Measurements from ENCODE around the gene ADAMTS2. TPM values are rescaled to one million over a fixed set of nuclear protein-coding genes. Genes with fewer than 3 reads are reported as not detected.
"Not testable (repeated sequence)": the region's sequence is repeated elsewhere in the genome, so short reads cannot be mapped to it uniquely, and the experiment has no call there.

Gene ADAMTS2
- total RNA-seq, 2 experiments from 2014 or later = not detected

DNA sequence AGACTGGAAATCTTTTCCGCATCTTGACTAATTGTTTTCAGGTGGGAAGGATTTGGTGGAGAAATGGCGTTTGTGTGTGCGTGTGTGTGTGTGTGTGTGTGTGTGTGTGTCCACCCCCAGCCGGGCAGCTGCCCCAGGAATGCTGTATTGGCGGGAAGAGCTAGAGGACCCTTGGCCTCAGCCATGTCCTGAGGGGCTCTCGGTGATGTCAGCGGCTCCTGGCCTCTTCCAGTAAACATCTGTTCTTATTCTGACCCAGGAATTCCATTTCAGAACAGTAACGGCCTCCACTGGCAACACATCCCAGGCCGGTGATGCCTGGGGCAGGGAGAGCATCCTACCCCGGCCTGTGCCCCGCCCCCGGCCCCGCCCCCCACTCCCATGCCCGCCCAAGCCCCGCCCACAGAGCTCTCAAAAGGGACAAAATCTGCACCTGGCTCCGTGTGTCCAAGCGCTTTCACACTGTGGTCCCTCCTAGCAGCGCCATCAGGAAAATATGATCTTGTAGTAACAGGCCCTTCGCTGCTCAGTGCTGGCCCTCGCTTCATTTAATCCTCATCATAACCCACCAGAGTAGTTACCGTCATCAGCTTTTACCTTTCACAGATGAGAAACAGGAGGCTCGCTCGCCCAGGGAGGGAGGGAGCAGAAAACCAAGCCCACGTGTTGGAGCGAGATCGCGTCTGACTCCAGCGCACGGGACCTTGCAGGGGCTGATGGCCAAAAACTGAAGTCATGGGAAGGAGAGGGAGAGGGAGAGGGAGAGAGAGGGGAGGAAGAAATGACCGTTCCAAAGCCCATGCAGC, 18.9 kb downstream of the ADAMTS2 start:
- no peak overlapping the region for H3K27ac ChIP-seq (ENCODE audit: low read depth in 1 of 2, low read length in 2 of 2)
- Mint-ChIP-seq H3K9me3 (no peaks in the 10 kb centered on the region), H3K27me3 (peaks cover 38% of the 10 kb centered on the region), H3K4me1 (ENCODE audit: low read depth) (no peaks in the 10 kb centered on the region), H3K27ac (no peak overlapping the region), H3K36me3 (ENCODE audit: low read depth) (no peaks in the 10 kb centered on the region), H3K4me3 (no peak overlapping the region)
- ATAC-seq (ENCODE audit: poor library complexity) (no peak), DNase-seq (no peak)
- no peaks in the 10 kb centered on the region for H3K36me3 ChIP-seq (ENCODE audit: insufficient read depth, low read length)
- ChIA-PET POLR2A (no interaction called here), CTCF (no interaction called here)
- H3K4me1 ChIP-seq (ENCODE audit: insufficient read depth, low read length) = no peaks in the 10 kb centered on the region
- no peak for TF ChIP-seq CTCF (IDR thresholded peaks at IDR 0.05)
- H3K27me3 ChIP-seq (ENCODE audit: control insufficient read depth in 1 of 2, insufficient read depth in 2 of 2, low read length in 2 of 2) = peaks cover 0 to 5% of the 10 kb centered on the region in 2 experiments
- no peak overlapping the region for H3K4me3 ChIP-seq (ENCODE audit: low read length)
- peaks cover 0 to 7% of the 10 kb centered on the region in 2 experiments for H3K9me3 ChIP-seq (ENCODE audit: control insufficient read depth in 1 of 2, insufficient read depth in 1 of 2, low read length in 2 of 2)
- intact Hi-C loops (cut with DNase I, micrococcal nuclease) = no loop called here

DNA sequence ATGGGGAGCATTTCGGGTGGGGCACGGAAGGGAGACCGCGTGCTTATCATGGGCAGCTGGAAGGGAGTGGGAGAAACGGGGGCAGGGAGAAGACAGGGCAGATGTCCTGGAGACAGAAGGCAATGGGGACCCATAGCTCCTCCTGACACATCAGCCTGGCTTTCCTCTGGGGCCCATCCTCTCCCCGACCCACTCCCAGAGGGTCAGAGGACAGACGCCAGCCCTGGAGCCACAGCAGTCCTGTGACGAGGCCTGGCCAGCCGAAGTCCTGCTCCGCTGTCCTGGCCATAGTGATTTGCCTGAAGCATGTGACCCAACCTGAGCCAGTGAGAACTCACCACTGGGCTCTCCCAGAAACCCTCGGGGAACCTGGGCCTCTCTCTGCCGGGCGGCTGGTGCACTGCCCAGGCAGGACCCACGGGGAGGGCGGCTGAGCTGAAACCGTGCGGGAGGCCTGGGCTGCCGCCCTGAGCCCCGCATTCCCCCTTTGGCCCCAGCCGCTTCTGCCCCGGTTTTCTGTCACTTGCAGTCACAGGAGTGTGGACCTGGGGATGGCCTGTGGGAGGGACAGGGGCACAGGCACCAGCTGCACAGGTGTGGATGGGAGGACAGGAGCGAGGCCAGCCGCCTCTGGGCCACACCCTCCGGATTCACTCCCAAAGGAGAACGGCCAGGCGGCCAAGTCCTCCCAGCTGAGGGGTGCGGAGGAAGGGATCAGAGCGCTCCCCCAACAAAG, 19.8 kb downstream of the ADAMTS2 start:
- DNase-seq = no peak
- no peak for TF ChIP-seq CTCF (IDR thresholded peaks at IDR 0.05)
- Histone ChIP-seq H3K4me1 (ENCODE audit: insufficient read depth, low read length) (no peaks in the 10 kb centered on the region), H3K4me3 (ENCODE audit: low read length) (no peak overlapping the region), H3K27ac (ENCODE audit: low read depth in 1 of 2, low read length in 2 of 2) (no peak overlapping the region), H3K27me3 (ENCODE audit: control insufficient read depth in 1 of 2, insufficient read depth in 2 of 2, low read length in 2 of 2) (peaks cover 0 to 3% of the 10 kb centered on the region in 2 experiments), H3K9me3 (ENCODE audit: control insufficient read depth in 1 of 2, insufficient read depth in 1 of 2, low read length in 2 of 2) (peaks cover 0 to 7% of the 10 kb centered on the region in 2 experiments), H3K36me3 (ENCODE audit: insufficient read depth, low read length) (no peaks in the 10 kb centered on the region)
- H3K27ac Mint-ChIP-seq = no peak overlapping the region
- ATAC-seq (ENCODE audit: poor library complexity) = no peak
- CTCF ChIA-PET = no interaction called here
- intact Hi-C loops (cut with DNase I, micrococcal nuclease) = no loop called here
- no peaks in the 10 kb centered on the region for H3K4me1 Mint-ChIP-seq (ENCODE audit: low read depth)
- peaks cover 36% of the 10 kb centered on the region for H3K27me3 Mint-ChIP-seq
- POLR2A ChIA-PET = no interaction called here
- H3K36me3 Mint-ChIP-seq (ENCODE audit: low read depth) = no peaks in the 10 kb centered on the region
- no peaks in the 10 kb centered on the region for H3K9me3 Mint-ChIP-seq
- H3K4me3 Mint-ChIP-seq = no peak overlapping the region

DNA sequence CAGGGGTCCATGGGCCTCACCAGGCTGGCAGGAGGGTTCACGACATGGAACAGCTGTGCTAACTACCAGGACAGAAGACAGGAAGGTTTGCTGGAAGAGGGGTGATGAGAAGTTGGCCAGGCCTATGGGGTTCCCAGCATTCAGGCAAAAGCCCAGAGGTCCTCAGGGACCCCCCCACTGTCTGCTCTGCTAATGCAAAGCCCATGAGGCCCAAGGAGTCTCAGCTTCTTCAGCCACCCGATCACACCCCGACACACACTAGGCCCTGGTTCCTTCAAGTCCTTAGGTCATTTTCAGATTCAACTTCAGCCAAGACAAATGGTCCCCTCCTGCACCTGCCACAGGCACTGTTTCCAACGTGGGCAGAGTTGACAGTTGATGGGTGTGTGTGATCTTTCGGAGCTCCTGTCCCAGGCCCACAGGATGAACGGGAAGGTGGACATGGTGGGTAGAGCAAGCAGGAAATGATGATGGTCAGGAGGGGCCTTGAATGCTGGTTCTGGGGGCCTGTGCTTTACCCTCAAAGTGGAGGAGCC, 20.4 kb downstream of the ADAMTS2 start:
- TF ChIP-seq CTCF (IDR thresholded peaks at IDR 0.05) = no peak
- H3K9me3 Mint-ChIP-seq = no peaks in the 10 kb centered on the region
- DNase-seq = no peak
- ChIA-PET POLR2A (no interaction called here), CTCF (no interaction called here)
- intact Hi-C loops (cut with DNase I, micrococcal nuclease) = no loop called here
- no peak overlapping the region for H3K27ac Mint-ChIP-seq
- ATAC-seq (ENCODE audit: poor library complexity) = no peak
- no peaks in the 10 kb centered on the region for H3K4me1 Mint-ChIP-seq (ENCODE audit: low read depth)
- H3K9me3 ChIP-seq (ENCODE audit: control insufficient read depth in 1 of 2, insufficient read depth in 1 of 2, low read length in 2 of 2) = peaks cover 0 to 7% of the 10 kb centered on the region in 2 experiments
- H3K27me3 Mint-ChIP-seq = peaks cover 32% of the 10 kb centered on the region
- no peaks in the 10 kb centered on the region for H3K36me3 Mint-ChIP-seq (ENCODE audit: low read depth)
- no peaks in the 10 kb centered on the region for H3K4me1 ChIP-seq (ENCODE audit: insufficient read depth, low read length)
- peaks cover 0 to 3% of the 10 kb centered on the region in 2 experiments for H3K27me3 ChIP-seq (ENCODE audit: control insufficient read depth in 1 of 2, insufficient read depth in 2 of 2, low read length in 2 of 2)
- no peaks in the 10 kb centered on the region for H3K36me3 ChIP-seq (ENCODE audit: insufficient read depth, low read length)
- H3K4me3 Mint-ChIP-seq = no peak overlapping the region
- no peak overlapping the region for H3K27ac ChIP-seq (ENCODE audit: low read depth in 1 of 2, low read length in 2 of 2)
- H3K4me3 ChIP-seq (ENCODE audit: low read length) = no peak overlapping the region

DNA sequence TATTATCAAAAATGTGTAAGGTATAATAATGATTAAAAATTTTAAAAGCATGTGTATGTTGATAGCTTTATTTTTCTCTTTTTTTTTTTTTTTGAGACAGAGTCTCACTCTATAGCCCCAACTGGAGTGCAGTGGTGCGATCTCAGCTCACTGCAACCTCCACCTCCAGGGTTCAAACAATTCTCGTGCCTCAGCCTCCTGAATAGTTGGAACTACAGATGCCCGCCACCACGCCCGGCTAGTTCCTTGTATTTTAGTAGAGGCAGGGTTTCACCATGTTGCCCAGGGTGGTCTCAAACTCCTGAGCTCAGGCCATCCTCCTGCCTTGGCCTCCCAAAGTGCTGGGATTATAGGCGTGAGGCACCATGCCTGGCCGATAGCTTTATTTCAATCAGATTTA, 20.9 kb downstream of the ADAMTS2 start:
- H3K9me3 ChIP-seq (ENCODE audit: control insufficient read depth in 1 of 2, insufficient read depth in 1 of 2, low read length in 2 of 2); DNase-seq; H3K36me3 Mint-ChIP-seq (ENCODE audit: low read depth); ATAC-seq (ENCODE audit: poor library complexity); CTCF ChIA-PET; H3K9me3 Mint-ChIP-seq; H3K36me3 ChIP-seq (ENCODE audit: insufficient read depth, low read length); POLR2A ChIA-PET; H3K4me1 Mint-ChIP-seq (ENCODE audit: low read depth); H3K4me3 ChIP-seq (ENCODE audit: low read length); H3K4me1 ChIP-seq (ENCODE audit: insufficient read depth, low read length); H3K4me3 Mint-ChIP-seq; H3K27ac Mint-ChIP-seq; H3K27ac ChIP-seq (ENCODE audit: low read depth in 1 of 2, low read length in 2 of 2); intact Hi-C loops (cut with DNase I, micrococcal nuclease); H3K27me3 ChIP-seq (ENCODE audit: control insufficient read depth in 1 of 2, insufficient read depth in 2 of 2, low read length in 2 of 2): not testable (repeated sequence)
- peaks cover 29% of the 10 kb centered on the region for H3K27me3 Mint-ChIP-seq
